Pancreas (tissue), 10 donors: ENCODE data around the gene XPO4. TPM values are rescaled to one million over a fixed set of nuclear protein-coding genes. Genes with fewer than 3 reads are reported as not detected.
"Not testable (repeated sequence)": the region's sequence is repeated elsewhere in the genome, so short reads cannot be mapped to it uniquely, and the experiment has no call there.

ENCODE experiments used
- ATAC-seq, 4 donors: fragments of 200-7000 bp; cut with Tn5 transposase; one replicate each; pipeline versions ENCODE4 v1.8.0 to v1.9.1; 2020; ENCODE audit warnings: mild to moderate bottlenecking in 4 of 4, moderate library complexity in 4 of 4
- DNase-seq, 6 donors: peaks; one replicate each; pipeline ENCODE4 v3.0.0-alpha.2; 2020
- FAIRE-seq: peaks from 2 replicates; lab custom pipeline; 2012; peaks lifted over from hg19 to GRCh38; lab: Jason Lieb, UNC
- H3K27ac ChIP-seq, 4 donors: fragments of 200-600 bp; sonication (generic); 1 replicate in 3 of 4; 2 replicates in 1 of 4; pipeline versions ENCODE4 v1.5.0 to v1.8.0; 2020
- H3K27me3 ChIP-seq, 4 donors: fragments of 200-600 bp; one replicate each; pipeline ENCODE4 v1.8.0; 2021
- H3K36me3 ChIP-seq, 3 donors: fragments of 200-600 bp; sonication (generic) in 1 of 3; one replicate each; pipeline versions ENCODE4 v1.5.0 to v1.8.0; 2020 to 2021
- H3K4me1 ChIP-seq, 3 donors: fragments of 200-600 bp; one replicate each; pipeline ENCODE4 v1.8.0; 2021
- H3K4me3 ChIP-seq, 4 donors: fragments of 200-600 bp; sonication (generic) in 2 of 4; one replicate each; pipeline versions ENCODE4 v1.5.0 to v1.8.0; 2020 to 2021
- H3K9me3 ChIP-seq, 4 donors: fragments of 200-600 bp; one replicate each; pipeline ENCODE4 v1.8.0; 2021
- WGBS, 2 donors: extraction: QIAGEN DNeasy Blood & Tissue Kit; methylation state at CpG; one replicate each; pipeline ENCODE4 v1.1.7; 2013; 5-methylcytosine and 5-hydroxymethylcytosine counted together
- intact Hi-C, 3 donors: fragments of 100-400 bp; cut with DNase I; formaldehyde crosslinking; loops; one replicate each; pipeline versions ENCODE4 v1.11.1 to v1.14.2; 2022
- polyA plus RNA-seq, 2 donors: library from polyadenylated mRNA; stranded (reverse); fragments of 200-250 nt; gene quantifications; one replicate each; pipeline ENCODE4 v1.2.3, GENCODE V29; 2013
- total RNA-seq, 6 donors: library from RNA; stranded (reverse); fragmentation: NEBNext Ultra II Directional in 4 of 6; extraction: Animal tissue kit (Norgen Biotek cat#: 25700) in 4 of 6; gene quantifications; one replicate each; pipeline versions ENCODE4 v1.2.1 to v1.2.4, GENCODE V29; 2021 to 2023
- TF ChIP-seq, protein P1 (sequence below), 4 donors: fragments of 200-600 bp; sonication (generic) in 3 of 4; IDR thresholded peaks; one replicate each; pipeline versions ENCODE4 v1.5.0 to v1.8.0; 2021; ENCODE audit warnings: antibody characterized with exemption in 4 of 4
- donor health status: healthy with polysubstance abuse.
- donor health status: DM: no; HTN: no; CAD: no; lungs with moderate emphysema.
- donor health status: DM: no; HTN: no; CAD: no.
- donor health status: control.
- donor health status: control.
- donor health status: Bipolar disorder and iron deficiency.
- donor health status: DM: yes; HTN: yes; CAD: no.
- donor health status: DM: no; HTN: no; CAD: no.
- donor health status: DM: no; HTN: no; CAD: no.
- donor health status: DM: yes; HTN: yes; CAD: no.

The XPO4 gene
- total and polyA plus RNA-seq, 8 donors: 2.4 to 9.0 (median 5.3) TPM

DNA sequence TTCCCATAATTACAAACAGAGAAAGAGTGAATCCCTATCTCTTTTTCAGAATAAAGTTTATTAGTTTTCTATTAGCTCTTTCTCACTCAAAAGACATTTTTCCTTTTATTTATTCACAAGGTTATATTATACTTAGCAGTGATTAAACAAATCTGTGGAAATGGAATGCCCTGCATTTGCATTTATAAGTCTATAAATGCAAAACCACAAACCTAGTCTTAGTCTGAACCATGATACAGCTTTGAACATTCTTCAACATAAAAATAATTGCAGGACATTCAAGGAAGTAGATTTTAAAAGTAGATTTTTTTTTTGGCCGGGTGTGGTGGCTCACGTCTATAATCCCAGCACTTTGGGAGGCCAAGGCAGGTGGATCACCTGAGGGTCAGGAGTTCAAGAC, 8.3 kb downstream of the XPO4 start:
- no peak for DNase-seq
- H3K4me3 ChIP-seq: no peak overlapping the region
- TF ChIP-seq, protein P1, sequence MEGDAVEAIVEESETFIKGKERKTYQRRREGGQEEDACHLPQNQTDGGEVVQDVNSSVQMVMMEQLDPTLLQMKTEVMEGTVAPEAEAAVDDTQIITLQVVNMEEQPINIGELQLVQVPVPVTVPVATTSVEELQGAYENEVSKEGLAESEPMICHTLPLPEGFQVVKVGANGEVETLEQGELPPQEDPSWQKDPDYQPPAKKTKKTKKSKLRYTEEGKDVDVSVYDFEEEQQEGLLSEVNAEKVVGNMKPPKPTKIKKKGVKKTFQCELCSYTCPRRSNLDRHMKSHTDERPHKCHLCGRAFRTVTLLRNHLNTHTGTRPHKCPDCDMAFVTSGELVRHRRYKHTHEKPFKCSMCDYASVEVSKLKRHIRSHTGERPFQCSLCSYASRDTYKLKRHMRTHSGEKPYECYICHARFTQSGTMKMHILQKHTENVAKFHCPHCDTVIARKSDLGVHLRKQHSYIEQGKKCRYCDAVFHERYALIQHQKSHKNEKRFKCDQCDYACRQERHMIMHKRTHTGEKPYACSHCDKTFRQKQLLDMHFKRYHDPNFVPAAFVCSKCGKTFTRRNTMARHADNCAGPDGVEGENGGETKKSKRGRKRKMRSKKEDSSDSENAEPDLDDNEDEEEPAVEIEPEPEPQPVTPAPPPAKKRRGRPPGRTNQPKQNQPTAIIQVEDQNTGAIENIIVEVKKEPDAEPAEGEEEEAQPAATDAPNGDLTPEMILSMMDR (IDR thresholded peaks at IDR 0.05): no peak
- no peaks in the 10 kb centered on the region for H3K9me3 ChIP-seq
- H3K27me3 ChIP-seq: no peaks in the 10 kb centered on the region
- 90 to 96% methylated on average over 2 of the region's 2 CpGs for WGBS, 2 donors
- no peak for FAIRE-seq
- no peaks in the 10 kb centered on the region for H3K36me3 ChIP-seq
- no peak for ATAC-seq
- no peak overlapping the region for H3K27ac ChIP-seq
- peaks cover 0 to 5% (median 0%) of the 10 kb centered on the region in 3 donors for H3K4me1 ChIP-seq
- intact Hi-C loops: no loop called here

DNA sequence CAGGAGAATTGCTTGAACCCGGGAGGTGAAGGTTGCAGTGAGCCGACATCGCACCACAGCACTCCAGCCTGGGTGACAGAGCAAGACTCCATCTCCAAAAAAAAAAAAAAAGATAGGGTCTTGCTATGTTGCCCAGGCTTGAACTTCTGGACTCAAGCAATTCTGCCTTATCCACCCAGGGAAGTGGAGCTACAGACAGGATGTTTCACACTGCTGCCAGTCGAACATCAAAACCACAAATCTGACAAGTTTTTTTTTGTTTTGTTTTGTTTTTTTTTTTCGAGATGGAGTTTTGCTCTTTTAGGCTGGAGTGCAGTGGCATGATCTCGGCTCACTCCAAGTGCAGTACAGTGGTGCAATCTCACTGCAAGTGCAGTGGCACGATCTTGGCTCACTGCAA, 10.8 kb downstream of the XPO4 start:
- FAIRE-seq: no peak
- intact Hi-C loops: no loop called here
- Histone ChIP-seq H3K4me1 (peaks cover 0 to under 1% (median 0%) of the 10 kb centered on the region in 3 donors), H3K36me3 (no peaks in the 10 kb centered on the region), H3K27me3 (no peaks in the 10 kb centered on the region), H3K9me3 (no peaks in the 10 kb centered on the region), H3K27ac (no peak overlapping the region), H3K4me3 (no peak overlapping the region)
- WGBS, 2 donors: 92 to 95% methylated on average over 7 of the region's 7 CpGs
- DNase-seq: no peak
- TF ChIP-seq, protein P1 (IDR thresholded peaks at IDR 0.05): no peak
- no peak for ATAC-seq

DNA sequence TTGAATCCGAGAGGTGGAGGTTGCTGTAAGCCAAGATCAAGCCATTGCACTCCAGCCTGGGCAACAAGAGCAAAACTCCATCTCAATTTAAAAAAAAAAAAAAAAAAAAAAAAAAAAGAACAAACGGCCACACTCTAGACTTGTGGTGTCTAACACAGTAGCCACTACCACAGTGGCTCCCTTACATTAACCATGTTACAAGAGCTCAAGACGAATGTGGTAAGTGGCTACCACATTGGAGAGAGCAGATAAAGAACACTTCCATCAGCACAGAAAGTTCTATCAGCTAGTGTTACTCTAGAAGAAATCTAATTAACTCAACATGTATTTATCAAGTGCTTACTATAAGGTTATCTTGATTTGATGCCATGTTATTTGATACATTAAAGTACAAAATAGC, 11.5 kb downstream of the XPO4 start:
- Histone ChIP-seq H3K4me3 (no peak overlapping the region), H3K27ac (no peak overlapping the region), H3K9me3 (no peaks in the 10 kb centered on the region), H3K27me3 (no peaks in the 10 kb centered on the region), H3K36me3 (no peaks in the 10 kb centered on the region), H3K4me1 (no peaks in the 10 kb centered on the region)
- no peak for DNase-seq
- intact Hi-C loops: no loop called here
- whole genome bisulfite sequencing, 2 donors: 87 to 93% methylated on average over 3 of the region's 3 CpGs
- no peak for FAIRE-seq
- ATAC-seq: no peak
- TF ChIP-seq, protein P1 (IDR thresholded peaks at IDR 0.05): no peak

DNA sequence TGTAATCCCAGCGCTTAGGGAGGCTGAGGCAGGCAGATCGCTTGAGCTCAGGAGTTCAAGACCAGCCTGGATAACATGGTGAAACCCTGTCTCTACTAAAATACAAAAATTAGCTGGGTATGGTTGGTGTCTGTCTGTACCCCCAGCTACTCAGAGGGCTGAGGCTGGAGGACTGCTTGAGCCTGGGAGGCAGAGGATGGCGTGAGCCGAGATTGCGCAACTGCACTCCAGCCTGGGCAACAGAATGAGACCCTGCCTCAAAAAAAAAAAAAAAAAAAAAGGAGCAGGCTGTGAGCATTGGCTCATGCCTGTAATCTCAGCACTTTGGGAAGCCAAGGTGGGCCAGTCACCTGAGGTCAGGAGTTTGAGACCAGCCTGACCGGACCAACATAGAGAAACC, 12.0 kb downstream of the XPO4 start:
- DNase-seq, FAIRE-seq, ATAC-seq, H3K9me3 ChIP-seq, H3K4me3 ChIP-seq, H3K27ac ChIP-seq, H3K27me3 ChIP-seq, intact Hi-C loops, H3K36me3 ChIP-seq, H3K4me1 ChIP-seq: not testable (repeated sequence)
- 97 to 98% methylated on average over 6 of the region's 6 CpGs for WGBS, 2 donors

DNA sequence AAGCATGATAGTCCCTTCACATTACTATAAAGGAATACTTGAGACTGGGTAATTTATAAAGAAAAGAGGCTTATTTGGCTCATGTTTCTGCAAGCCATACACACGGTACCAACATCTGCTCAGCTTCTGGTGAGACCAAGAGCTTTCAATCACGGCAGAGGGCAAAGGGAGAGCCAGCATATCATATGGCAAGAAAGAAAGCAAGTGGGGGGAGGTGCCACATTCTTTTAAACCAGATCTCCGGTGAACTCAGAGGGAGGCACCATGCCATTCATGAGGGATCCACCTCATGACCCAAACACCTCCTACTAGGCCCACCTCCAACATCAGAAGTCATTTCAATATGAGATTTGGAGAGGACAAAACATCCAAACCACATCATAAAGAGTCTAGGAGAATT, 20.3 kb downstream of the XPO4 start:
- no peak for ATAC-seq
- no peaks in the 10 kb centered on the region for H3K27me3 ChIP-seq
- 55 to 56% methylated on average over 3 of the region's 3 CpGs for WGBS, 2 donors
- H3K4me1 ChIP-seq: no peaks in the 10 kb centered on the region
- FAIRE-seq: no peak
- no peak overlapping the region for H3K27ac ChIP-seq
- no peaks in the 10 kb centered on the region for H3K36me3 ChIP-seq
- H3K9me3 ChIP-seq: no peaks in the 10 kb centered on the region
- TF ChIP-seq, protein P1 (IDR thresholded peaks at IDR 0.05): no peak
- no peak for DNase-seq
- H3K4me3 ChIP-seq: no peak overlapping the region
- intact Hi-C loops: no loop called here
